ENCODE measurements around the gene DYRK3. TPM values are rescaled to one million over a fixed set of nuclear protein-coding genes. Genes with fewer than 3 reads are reported as not detected.
"Not testable (repeated sequence)": the region's sequence is repeated elsewhere in the genome, so short reads cannot be mapped to it uniquely, and the experiment has no call there.

Gene DYRK3
- total RNA-seq, 1 experiment from 2014 or later = 12.5 TPM

DNA sequence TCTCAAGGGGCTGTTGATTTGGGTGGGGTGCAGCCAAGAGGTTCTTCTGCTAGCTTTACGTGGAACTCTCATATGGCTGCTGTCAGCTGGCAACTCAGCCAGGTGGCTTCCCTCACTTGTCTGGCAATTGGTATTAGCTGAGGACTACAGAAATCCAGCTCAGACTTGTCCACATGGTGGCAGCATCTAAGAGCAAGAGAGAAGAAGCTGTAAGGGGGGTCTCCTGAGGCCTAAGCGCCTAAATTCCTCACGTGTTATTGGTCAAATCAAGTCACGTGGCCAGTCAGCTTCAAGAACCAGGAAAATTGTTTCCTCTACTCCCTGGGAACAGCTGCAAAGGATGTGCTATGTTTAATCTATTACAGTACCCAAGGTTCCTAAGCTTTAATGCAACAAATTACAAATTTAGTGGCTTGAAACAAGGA lies 4.2 kb upstream of the DYRK3 start:
- DNase-seq (ENCODE audit: low read depth) = peak; percentile 75

DNA sequence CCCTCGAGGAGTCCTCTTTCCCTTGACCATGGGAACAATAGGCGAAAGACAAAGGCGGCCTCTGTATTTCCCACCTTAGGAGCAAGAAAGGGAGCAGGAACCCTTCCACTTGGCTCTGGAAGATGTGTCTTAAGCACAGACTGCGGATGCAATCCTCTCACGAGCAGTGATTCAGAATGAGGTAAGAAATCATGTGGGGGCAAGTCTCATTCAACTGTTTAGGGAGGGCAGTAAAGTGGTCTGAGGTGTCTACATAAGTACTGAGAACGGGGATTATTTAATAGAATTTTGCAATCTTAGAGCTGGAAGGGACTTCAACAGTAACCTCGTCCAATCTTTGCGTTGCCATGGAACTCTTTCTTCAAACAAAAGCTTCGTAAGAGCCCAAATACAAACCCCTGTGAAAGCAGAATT lies 1.6 kb upstream of the DYRK3 start:
- DNase-seq (ENCODE audit: low read depth) = peak; percentile 66

DNA sequence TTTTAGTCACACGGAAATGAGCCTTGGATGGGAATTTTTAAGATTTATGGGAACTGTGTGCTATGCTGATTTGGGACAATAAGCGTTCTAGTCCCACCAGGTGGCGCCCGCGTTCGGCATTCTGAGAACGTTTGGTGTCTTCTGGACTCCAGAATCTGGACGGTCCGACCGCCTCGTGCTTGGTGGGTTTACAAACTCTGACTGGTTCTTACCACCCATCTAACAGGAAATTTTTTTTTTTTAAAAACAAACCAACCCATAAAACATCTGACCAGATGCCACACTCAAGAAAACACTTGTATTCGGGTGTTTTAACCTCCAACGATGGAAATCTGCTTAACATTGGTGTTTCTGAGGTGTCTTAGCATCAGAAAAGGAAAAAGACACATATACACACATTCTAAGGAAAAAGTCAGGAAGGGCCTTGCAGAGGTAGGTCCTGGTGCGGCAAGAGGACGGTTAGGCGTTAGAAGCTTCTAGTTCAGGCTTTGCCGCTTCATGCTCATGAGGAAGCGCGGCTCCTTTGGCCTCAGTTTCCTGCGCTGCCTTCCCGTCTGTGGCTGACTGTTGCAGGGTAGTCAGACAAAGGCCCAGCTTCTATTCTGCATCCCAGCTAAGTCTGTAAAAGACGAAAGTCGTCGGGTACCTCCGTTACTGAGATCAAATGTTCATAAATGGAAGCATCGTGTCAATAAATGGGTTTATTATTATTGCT lies 814 bp upstream of the DYRK3 start:
- peak; percentile 84 for DNase-seq (ENCODE audit: low read depth)

- no peak for DNase-seq (ENCODE audit: low read depth)
Observed at GRCh38 chr1:206635978-206636345, 626 bp downstream of the DYRK3 start.

- DNase-seq (ENCODE audit: low read depth) = no peak
Observed at GRCh38 chr1:206636671-206637070, 1.3 kb downstream of the DYRK3 start.

DNA sequence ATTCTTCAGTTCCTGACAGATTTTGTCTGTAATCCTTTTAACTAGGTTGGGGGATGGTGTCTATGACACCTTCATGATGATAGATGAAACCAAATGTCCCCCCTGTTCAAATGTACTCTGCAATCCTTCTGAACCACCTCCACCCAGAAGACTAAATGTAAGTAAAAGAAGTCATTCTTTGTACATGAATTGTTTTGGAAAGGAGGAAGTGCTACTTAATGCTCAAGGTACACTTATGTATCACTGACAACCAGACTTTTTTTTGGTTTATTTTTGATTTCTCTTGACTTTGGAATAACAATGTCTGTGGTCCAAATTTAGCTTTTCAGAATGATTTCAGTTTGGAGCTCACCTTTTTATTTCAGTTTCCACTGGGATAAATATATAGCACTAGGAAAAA lies 2.3 kb downstream of the DYRK3 start:
- DNase-seq (ENCODE audit: low read depth) = no peak

DNA sequence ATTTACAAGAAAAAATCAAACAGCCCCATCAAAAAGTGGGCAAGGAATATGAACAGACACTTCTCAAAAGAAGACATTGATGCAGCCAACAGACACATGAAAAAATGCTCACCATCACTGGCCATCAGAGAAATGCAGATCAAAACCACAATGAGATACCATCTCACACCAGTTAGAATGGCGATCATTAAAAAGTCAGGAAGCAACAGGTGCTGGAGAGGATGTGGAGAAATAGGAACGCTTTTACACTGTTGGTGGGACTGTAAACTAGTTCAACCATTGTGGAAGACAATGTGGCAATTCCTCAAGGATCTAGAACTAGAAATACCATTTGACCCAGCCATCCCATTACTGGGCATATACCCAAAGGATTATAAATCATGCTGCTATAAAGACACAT lies 6.7 kb downstream of the DYRK3 start:
- not testable (repeated sequence) for DNase-seq (ENCODE audit: low read depth)

DNA sequence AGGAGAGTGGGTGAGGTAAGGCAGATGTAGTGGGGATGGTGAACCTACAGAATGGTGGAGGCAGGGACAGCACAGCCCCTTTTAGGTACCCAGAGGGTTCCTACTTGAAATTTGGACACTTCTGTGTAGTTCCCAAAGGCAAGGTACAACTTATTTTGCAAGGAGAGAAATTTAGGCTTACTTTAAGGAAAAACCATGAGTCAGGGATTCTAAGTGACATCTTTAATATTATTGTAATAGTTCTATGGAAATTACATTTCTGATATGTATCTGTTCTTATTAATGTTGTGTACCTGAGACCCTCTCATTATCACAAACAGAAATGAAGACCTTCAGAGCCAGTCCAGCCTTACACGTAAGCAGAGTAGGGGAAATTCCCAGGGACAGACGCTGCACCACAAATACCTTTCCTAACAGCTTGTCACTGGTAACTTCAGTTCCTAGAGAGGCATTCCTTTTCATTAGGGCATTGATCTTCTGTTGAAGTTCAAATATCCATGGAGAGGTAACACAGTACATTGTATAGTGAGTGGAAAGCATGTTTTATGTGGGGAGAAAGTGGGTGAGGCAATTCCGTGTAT lies 7.9 kb downstream of the DYRK3 start:
- DNase-seq (ENCODE audit: low read depth) = no peak

- no peak for DNase-seq (ENCODE audit: low read depth)
Observed at GRCh38 chr1:206646504-206646903, 11.2 kb downstream of the DYRK3 start.

- no peak for DNase-seq (ENCODE audit: low read depth)
Observed at GRCh38 chr1:206647224-206647623, 11.9 kb downstream of the DYRK3 start.

DNA sequence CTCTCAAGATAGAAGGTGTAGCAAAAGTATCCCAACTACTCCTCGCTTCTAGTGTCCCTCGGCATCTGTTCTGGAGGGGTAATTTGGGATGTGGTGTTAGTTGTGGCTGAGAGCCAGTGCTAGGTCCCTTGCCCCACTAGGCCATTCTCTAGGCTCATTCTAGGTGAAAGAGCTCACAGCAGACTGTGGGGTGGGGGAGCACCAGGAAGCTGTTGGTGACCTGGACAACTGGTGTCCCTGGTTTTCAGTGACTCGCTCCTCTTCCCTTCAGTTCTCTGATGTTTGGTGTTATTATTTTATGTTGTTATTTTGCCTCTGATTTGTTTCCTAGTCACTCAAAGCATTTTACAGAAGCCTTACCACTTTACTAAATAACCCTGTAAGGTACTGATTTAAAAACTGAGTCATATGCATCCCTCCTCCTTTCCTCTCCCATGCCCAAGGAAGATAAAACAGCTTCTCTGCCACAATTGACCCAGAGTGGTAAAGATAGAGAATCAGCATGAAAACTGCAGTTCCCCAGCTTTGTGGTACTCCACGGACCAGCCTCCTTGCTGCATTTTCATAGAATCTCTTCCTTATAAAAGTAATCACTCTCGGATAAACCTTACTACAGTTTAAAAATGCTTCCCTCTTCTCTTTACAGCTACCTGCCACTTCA lies 14.1 kb downstream of the DYRK3 start:
- DNase-seq (ENCODE audit: low read depth) = no peak

GRCh38 chr1:206651014-206651413 lies 15.7 kb downstream of the DYRK3 start:
- DNase-seq (ENCODE audit: low read depth) = no peak

DNA sequence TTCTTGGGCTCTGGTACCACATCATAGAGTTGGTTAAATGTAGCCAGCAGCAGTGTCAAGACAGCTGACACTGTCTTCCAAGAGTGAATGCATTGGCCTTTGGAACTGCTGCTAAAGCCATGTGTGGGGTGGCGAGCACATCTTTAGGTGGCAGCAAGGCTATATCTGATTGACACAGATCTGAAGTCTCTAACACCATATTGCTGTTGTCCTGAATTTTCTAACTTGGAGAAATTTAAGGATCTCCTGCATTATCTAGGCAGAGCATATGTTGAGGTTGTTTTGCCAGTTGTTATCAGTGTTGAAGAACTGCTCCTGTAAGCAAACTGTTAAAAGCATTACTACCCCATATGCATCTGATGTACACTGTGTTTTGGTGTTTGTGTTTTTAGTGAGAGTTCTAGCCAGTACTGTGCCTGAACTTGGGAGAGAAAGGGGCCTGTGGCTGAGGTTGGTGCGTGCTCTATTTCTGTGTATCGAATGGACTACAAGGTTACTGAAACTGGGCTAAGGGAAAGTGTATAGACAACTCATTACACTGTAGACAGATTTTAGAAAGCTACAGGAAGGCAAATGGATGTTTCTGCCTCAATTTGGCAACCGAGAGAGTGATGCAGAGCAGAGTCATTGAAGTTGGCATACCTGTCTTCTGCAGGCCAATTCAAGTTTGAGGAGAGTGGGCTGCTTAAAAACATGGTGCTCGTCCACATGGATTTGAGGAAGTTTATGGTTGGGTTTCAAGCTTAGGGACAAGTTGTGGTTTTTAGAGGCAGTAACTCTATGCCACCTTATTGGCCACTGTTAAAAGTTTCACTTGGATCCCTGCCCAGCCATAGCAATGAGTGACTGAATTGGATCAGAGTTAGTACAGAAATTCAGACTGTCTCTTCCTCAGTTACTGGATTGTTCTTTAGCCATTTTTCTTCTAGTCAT lies 16.9 kb downstream of the DYRK3 start:
- DNase-seq (ENCODE audit: low read depth) = no peak

GRCh38 chr1:206653715-206654459 lies 18.6 kb downstream of the DYRK3 start:
- DNase-seq (ENCODE audit: low read depth) = no peak

DNA sequence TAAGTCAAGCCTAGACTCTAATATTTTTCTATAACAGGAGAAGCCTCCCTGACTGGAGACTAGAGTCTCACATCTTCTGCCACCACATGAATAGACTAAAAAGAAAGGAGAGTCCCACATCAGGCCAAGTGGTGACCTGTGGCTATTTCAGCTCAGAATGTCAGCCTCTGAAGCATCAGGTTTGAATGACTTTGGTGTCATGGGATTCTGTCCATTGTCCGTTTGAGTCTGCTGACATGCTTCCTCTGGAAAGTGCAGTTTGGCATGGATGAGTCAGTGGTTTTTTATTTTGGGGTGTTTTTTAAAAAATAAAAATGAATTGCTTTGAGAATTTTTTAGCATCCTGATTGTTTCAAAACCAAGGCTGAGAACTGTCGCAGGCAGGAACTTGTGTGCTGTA lies 19.5 kb downstream of the DYRK3 start:
- DNase-seq (ENCODE audit: low read depth) = no peak

DNA sequence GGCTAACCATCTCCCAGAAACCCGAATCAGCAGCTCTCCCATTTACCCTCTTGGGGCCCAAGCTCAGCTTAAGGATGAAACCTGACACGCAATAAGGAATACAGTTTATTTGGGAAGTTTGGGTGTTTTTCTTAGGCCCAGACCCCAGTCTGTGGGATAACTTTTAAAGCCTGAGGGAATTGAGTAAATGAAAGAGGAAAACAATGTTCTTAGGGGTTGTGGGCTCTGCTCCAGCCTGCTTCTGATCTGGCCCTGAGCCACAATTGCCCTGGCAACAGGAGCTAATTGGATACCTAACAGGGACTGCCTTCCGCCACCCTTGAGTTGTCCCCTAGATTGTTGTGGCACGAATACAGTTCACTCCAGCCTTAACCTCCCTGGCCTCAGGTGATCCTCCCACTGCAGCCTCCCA lies 20.1 kb downstream of the DYRK3 start:
- DNase-seq (ENCODE audit: low read depth) = no peak

DNA sequence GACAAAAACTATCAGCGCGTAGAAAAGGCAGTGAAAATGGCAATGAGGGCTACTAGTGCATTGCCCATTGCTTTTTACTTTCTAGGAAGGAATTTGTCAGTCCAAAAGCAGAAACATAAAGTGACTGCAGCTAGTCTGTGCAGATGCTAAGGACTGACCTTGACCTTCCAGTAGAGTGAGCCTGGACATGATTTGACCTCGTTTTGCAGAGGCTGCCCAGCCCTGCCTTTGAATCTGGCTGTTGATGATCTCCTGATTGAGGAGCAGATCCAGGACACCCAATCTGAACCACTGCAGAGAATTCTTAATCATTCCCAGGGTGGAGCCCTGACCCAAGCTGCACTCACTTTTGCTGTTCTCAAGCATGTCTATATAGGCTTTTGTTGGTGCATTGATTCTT lies 21.6 kb downstream of the DYRK3 start:
- no peak for DNase-seq (ENCODE audit: low read depth)

DNA sequence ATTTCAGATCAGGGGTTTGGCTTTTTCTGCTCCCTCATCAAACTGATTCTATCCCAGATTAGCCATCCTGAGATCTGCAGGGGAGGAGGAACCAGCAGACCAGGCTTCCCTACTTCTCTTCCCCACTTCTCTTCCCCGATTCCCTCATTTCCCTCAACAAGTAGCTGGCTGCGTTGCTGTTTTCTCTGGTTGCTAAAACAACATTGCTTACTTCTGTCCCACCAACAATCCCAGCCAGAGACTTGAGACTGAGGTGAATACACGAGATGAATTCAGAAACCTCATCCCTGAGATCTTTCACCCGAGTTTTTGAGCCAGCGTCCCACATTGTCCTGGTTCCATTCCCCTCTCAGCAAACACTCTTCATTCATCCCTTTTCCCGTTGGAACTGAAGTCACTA lies 22.4 kb downstream of the DYRK3 start:
- DNase-seq (ENCODE audit: low read depth) = no peak

DNA sequence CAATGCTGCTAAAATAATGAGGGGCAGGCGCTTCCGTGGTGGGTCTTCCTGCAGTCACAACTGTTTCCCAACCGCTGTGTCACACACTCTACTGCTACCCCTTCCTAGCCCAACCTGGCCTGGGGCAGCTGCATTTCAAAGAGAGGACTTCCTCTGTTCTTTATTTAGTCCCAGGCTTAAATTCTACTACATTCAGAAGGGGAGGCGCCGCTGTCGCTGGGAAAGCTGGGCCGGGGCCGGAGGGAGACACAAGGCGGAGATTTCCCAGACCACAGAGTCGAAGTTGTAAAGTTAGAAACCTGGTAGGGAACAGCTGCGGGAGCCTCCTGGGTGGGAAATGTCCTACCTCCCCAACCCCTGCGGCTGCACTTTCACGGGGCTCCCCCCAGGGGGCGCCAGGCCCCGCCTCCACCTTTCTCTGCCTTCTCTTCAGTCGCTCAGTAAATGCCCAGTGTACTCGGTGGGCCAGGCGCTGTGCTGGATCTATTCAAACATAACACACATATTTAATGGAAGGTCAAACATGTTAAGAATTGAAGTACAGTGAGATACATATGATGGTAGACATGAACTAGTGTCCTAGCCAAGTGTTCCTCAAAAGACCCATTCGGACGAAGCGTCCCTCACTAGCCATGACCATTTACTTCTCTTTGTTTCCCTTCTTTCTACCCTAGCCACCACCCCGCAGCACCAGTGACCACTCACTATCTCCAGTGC lies 23.1 kb downstream of the DYRK3 start:
- peak; percentile 35 for DNase-seq (ENCODE audit: low read depth)

- no peak for DNase-seq (ENCODE audit: low read depth)
Observed at GRCh38 chr1:206658981-206659273, 23.6 kb downstream of the DYRK3 start.

DNA sequence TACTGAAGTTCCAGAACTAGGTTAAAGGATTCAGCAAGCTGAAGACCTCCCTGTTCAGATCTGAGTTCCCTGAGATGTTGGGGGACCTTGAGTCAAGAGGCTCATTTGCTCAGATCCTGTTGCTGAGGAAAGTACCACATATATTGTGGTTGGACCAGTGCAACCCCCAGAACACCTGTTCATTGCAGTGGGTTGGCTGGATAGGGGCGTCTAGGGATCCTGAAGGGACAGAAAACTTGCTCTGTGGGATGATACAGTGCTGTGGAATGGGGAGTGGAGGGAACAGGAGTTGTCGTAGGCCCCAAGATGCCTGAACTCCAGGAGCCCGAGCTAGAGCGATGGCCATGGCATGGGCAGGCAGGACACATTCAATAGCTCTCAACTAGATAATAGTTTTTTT lies 24.8 kb downstream of the DYRK3 start:
- DNase-seq (ENCODE audit: low read depth) = no peak
